A549 (cell line): ENCODE results near the gene PTPRG. TPM values are rescaled to one million over a fixed set of nuclear protein-coding genes. Genes with fewer than 3 reads are reported as not detected.

ENCODE experiments used
- ATAC-seq, 2 experiments: fragments of 200-7000 bp in 1 of 2; fragments of >200 bp in 1 of 2; cut with Nextera tagmentation in 1 of 2; cut with Tn5 transposase in 1 of 2; 3 replicates each; pipeline versions ENCODE4 v1.8.0 to v1.9.1; 2018 to 2020; ENCODE audit warnings: mild to moderate bottlenecking in 1 of 2, moderate library complexity in 1 of 2
- CTCF ChIA-PET: fragments of 300-600 bp; sonication (Branson Sonifier 250); formaldehyde crosslinking; extraction: SDS; loops from one replicate; lab custom pipeline; 2021; ENCODE audit warnings: antibody characterized with exemption, inconsistent platforms; lab: Yijun Ruan, JAX
- POLR2A ChIA-PET: fragments of 350-600 bp; formaldehyde crosslinking; extraction: SDS; loops from one replicate; lab custom pipeline; 2021; ENCODE audit warnings: antibody characterized with exemption, inconsistent platforms; lab: Yijun Ruan, JAX
- DNase-seq, 2 experiments: peaks; one replicate each; pipeline versions ENCODE4 v3.0.0 to v3.0.0-alpha.2; 2011 to 2016; ENCODE audit warnings: low read depth in 1 of 2, low spot score in 1 of 2
- FAIRE-seq: peaks from 2 replicates; lab custom pipeline; 2011; peaks lifted over from hg19 to GRCh38; lab: Jason Lieb, UNC
- H3K27ac ChIP-seq, 2 experiments: fragments of >200 bp; sonication (Bioruptor Twin); formaldehyde crosslinking; 3 replicates each; pipeline ENCODE4 v1.5.1; 2016 to 2017
- H3K4me1 ChIP-seq: fragments of >200 bp; sonication (Bioruptor Twin); formaldehyde crosslinking; 3 replicates; pipeline ENCODE4 v1.6.1; 2016
- H3K4me2 ChIP-seq: fragments of >200 bp; sonication (Bioruptor Twin); formaldehyde crosslinking; 3 replicates; pipeline ENCODE4 v1.6.1; 2016
- H3K4me3 ChIP-seq: fragments of >200 bp; sonication (Bioruptor Twin); formaldehyde crosslinking; 3 replicates; pipeline ENCODE4 v1.5.1; 2016
- H3K9me3 ChIP-seq: fragments of >200 bp; sonication (Bioruptor Twin); formaldehyde crosslinking; 3 replicates; pipeline ENCODE4 v1.6.1; 2016
- CHD4 ChIP-seq: fragments of 200-600 bp; sonication (generic); IDR thresholded peaks from 2 replicates; pipeline ENCODE4 v1.6.1; 2016; ENCODE audit warnings: antibody characterized with exemption, mild to moderate bottlenecking, borderline replicate concordance
- EHF ChIP-seq: fragments of 250-450 bp; sonication (Bioruptor Pico); IDR thresholded peaks from 2 replicates; pipeline ENCODE4 v1.5.0; 2020; ENCODE audit warnings: mild to moderate bottlenecking
- HOXA7 ChIP-seq: fragments of 250-450 bp; sonication (Bioruptor Pico); IDR thresholded peaks from 2 replicates; pipeline ENCODE4 v1.5.0; 2020; ENCODE audit warnings: mild to moderate bottlenecking, moderate library complexity
- HOXB13 ChIP-seq: fragments of 250-450 bp; sonication (Bioruptor Pico); IDR thresholded peaks from 2 replicates; pipeline ENCODE4 v1.5.0; 2020; ENCODE audit warnings: low read depth, mild to moderate bottlenecking, moderate library complexity
- JUN ChIP-seq, 2 experiments: fragments of >200 bp; sonication (Bioruptor Twin); formaldehyde crosslinking; IDR thresholded peaks; 2 replicates in 1 of 2; 3 replicates in 1 of 2; pipeline ENCODE4 v1.6.1; 2016 to 2017
- KDM5A ChIP-seq: fragments of 200-600 bp; sonication (generic); IDR thresholded peaks from 2 replicates; pipeline ENCODE4 v1.6.1; 2016; ENCODE audit warnings: antibody characterized with exemption, mild to moderate bottlenecking
- MAFK ChIP-seq: fragments of 450-650 bp; IDR thresholded peaks from 2 replicates; pipeline ENCODE4 v1.6.1; 2014; ENCODE audit not compliant: partially characterized antibody
- NPAS2 ChIP-seq: fragments of 250-450 bp; sonication (Bioruptor Pico); IDR thresholded peaks from 2 replicates; pipeline ENCODE4 v1.8.0; 2022; ENCODE audit warnings: mild to moderate bottlenecking, moderate library complexity, borderline replicate concordance
- NR3C1 ChIP-seq: fragments of >200 bp; sonication (Bioruptor Twin); formaldehyde crosslinking; IDR thresholded peaks from 3 replicates; pipeline ENCODE4 v1.6.1; 2017
- PHF8 ChIP-seq: fragments of 200-600 bp; sonication (generic); IDR thresholded peaks from 2 replicates; pipeline ENCODE4 v1.6.1; 2016; ENCODE audit warnings: low read depth, mild to moderate bottlenecking, antibody characterized with exemption, moderate library complexity, borderline replicate concordance
- RAD21 ChIP-seq, 2 experiments: fragments of >200 bp in 1 of 2; sonication (Bioruptor Twin) in 1 of 2; formaldehyde crosslinking in 1 of 2; IDR thresholded peaks in 1 of 2; conservative IDR thresholded peaks in 1 of 2; 2 replicates in 1 of 2; 3 replicates in 1 of 2; pipeline ENCODE4 v1.6.1; 2012 to 2018; ENCODE audit warnings: inconsistent platforms in 1 of 2
- RARB ChIP-seq: fragments of 250-450 bp; sonication (Bioruptor Pico); IDR thresholded peaks from 2 replicates; pipeline ENCODE4 v1.8.0; 2021; ENCODE audit warnings: mild to moderate bottlenecking, moderate library complexity
- RFX5 ChIP-seq: fragments of 450-650 bp; IDR thresholded peaks from 2 replicates; pipeline ENCODE4 v1.7.1; 2014; ENCODE audit warnings: antibody characterized with exemption, mild to moderate bottlenecking, moderate library complexity
- SREBF2 ChIP-seq: fragments of 450-650 bp; IDR thresholded peaks from 2 replicates; pipeline ENCODE4 v1.6.1; 2014; ENCODE audit warnings: mild to moderate bottlenecking, moderate library complexity
- ZC3H11A ChIP-seq: fragments of 450-650 bp; IDR thresholded peaks from 2 replicates; pipeline ENCODE4 v1.6.1; 2014; ENCODE audit warnings: antibody characterized with exemption, mild to moderate bottlenecking
- ZSCAN20 ChIP-seq: fragments of 250-450 bp; sonication (Bioruptor Pico); IDR thresholded peaks from 2 replicates; pipeline ENCODE4 v1.8.0; 2022; ENCODE audit warnings: mild to moderate bottlenecking, moderate library complexity
- WGBS: methylation state at CpG from one replicate; pipeline ENCODE4 v1.1.6; 2017; ENCODE audit errors: missing lambda C conversion rate; 5-methylcytosine and 5-hydroxymethylcytosine counted together
- polyA plus RNA-seq, 4 experiments: library from polyadenylated mRNA; depleted of rRNA in 3 of 4; stranded (reverse); fragments of >200 nt; fragmentation: RNase III in 1 of 4; extraction: RNeasy Plus Mini Kit Qiagen cat#74134 plus additional on column Dnase treatment in 1 of 4; gene quantifications; 2 replicates in 3 of 4; 3 replicates in 1 of 4; pipeline ENCODE4 v1.2.3, GENCODE V29; 2011 to 2017
- TF ChIP-seq, protein P1 (sequence below): IDR thresholded peaks from 2 replicates; pipeline ENCODE4 v1.6.1; 2012
- TF ChIP-seq, protein P2 (sequence below): fragments of >200 bp; sonication (Bioruptor Twin); formaldehyde crosslinking; IDR thresholded peaks from 3 replicates; pipeline ENCODE4 v1.6.1; 2016
- TF ChIP-seq, protein P3 (sequence below): IDR thresholded peaks from 2 replicates; pipeline ENCODE4 v1.6.1; 2012; ENCODE audit warnings: low read depth, borderline replicate concordance
- TF ChIP-seq, protein P4 (sequence below): fragments of 450-650 bp; IDR thresholded peaks from 2 replicates; pipeline ENCODE4 v1.6.1; 2014; ENCODE audit warnings: antibody characterized with exemption

The PTPRG gene
- polyA plus RNA-seq, 2 of the 4 experiments (the other 2 are of a cell fraction), result 4.5 to 4.8 TPM

DNA sequence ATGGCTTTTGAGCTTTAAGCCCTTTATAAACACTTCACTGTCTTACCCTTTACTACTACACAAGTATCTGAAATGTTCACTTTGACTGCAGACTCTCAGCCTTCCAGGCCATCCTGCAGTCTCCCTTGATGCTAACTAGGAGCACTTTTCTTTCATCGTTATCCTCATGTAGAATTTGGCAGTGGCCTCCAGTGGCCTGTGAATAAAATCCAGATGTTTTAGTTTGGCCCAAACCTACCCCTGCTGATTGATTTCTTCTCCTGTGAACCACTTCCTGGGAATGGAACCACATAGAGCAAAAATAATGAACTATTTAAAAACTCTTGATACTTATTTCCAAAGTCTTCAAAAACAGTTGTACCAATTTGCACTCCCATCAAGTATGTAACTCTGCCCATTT is 540.1 kb downstream of the PTPRG start:
- 55% methylated on average over 1 of the region's 1 CpG for WGBS
- no peaks in the 10 kb centered on the region for H3K4me1 ChIP-seq
- H3K27ac ChIP-seq, result no peak overlapping the region
- no peak overlapping the region for H3K4me2 ChIP-seq
- H3K4me3 ChIP-seq, result no peak overlapping the region
- CTCF ChIA-PET, result no interaction called here
- POLR2A ChIA-PET, result no interaction called here
- TF ChIP-seq, protein P1, sequence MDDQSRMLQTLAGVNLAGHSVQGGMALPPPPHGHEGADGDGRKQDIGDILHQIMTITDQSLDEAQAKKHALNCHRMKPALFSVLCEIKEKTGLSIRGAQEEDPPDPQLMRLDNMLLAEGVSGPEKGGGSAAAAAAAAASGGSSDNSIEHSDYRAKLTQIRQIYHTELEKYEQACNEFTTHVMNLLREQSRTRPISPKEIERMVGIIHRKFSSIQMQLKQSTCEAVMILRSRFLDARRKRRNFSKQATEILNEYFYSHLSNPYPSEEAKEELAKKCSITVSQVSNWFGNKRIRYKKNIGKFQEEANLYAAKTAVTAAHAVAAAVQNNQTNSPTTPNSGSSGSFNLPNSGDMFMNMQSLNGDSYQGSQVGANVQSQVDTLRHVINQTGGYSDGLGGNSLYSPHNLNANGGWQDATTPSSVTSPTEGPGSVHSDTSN, result no peak
- TF ChIP-seq, protein P2, sequence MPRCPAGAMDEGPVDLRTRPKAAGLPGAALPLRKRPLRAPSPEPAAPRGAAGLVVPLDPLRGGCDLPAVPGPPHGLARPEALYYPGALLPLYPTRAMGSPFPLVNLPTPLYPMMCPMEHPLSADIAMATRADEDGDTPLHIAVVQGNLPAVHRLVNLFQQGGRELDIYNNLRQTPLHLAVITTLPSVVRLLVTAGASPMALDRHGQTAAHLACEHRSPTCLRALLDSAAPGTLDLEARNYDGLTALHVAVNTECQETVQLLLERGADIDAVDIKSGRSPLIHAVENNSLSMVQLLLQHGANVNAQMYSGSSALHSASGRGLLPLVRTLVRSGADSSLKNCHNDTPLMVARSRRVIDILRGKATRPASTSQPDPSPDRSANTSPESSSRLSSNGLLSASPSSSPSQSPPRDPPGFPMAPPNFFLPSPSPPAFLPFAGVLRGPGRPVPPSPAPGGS, result no peak
- TF ChIP-seq HOXA7 (CRISPR knock-in tag), result no peak
- no peak for TF ChIP-seq JUN (IDR thresholded peaks at IDR 0.05)
- TF ChIP-seq SREBF2, result no peak
- TF ChIP-seq PHF8, result no peak
- no peak for TF ChIP-seq KDM5A
- no peak for TF ChIP-seq NPAS2 (CRISPR knock-in tag)
- no peak for TF ChIP-seq EHF (CRISPR knock-in tag)
- TF ChIP-seq, protein P3, sequence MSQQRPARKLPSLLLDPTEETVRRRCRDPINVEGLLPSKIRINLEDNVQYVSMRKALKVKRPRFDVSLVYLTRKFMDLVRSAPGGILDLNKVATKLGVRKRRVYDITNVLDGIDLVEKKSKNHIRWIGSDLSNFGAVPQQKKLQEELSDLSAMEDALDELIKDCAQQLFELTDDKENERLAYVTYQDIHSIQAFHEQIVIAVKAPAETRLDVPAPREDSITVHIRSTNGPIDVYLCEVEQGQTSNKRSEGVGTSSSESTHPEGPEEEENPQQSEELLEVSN, result no peak
- FAIRE-seq, result no peak
- ATAC-seq, result no peak
- H3K9me3 ChIP-seq, result no peaks in the 10 kb centered on the region
- no peak for DNase-seq

DNA sequence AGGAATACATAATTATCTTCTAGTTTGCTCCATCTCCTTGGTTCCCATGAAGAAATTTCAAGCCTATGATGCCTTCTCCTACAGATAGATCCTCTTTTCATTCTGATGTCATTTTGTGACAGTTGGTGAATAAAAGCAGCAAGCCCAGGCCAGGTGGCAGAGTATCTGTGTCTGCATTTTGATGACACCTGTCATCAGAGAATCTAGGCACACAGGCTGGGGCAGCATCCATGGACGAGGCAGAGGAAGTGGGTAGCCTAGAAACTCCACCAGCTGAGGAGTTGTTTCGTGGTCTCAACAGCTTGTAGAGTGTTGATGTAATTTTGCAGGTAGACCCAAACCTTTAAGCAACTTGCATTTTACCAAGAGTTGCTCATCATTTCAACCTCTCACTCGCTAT is 542.2 kb downstream of the PTPRG start:
- ChIA-PET CTCF (interaction anchor here (0.7 kb wide), 1 partner anchor 56 kb away, joined by 3 read pairs; no protein-coding TSS in a partner anchor), POLR2A (no interaction called here)
- H3K27ac ChIP-seq, result no peak overlapping the region
- no peaks in the 10 kb centered on the region for H3K4me1 ChIP-seq
- FAIRE-seq (no peak), ATAC-seq (no peak), DNase-seq (no peak)
- WGBS, result 14% methylated on average over 3 of the region's 3 CpGs
- no peak for TF ChIP-seq RAD21 (conservative IDR thresholded peaks at IDR 0.05 in 1 of 2, IDR thresholded peaks at IDR 0.05 in 1 of 2)
- TF ChIP-seq KDM5A, result no peak
- no peak for TF ChIP-seq NR3C1
- TF ChIP-seq ZSCAN20, result no peak
- no peak for TF ChIP-seq HOXB13 (CRISPR knock-in tag)
- TF ChIP-seq, protein P4, sequence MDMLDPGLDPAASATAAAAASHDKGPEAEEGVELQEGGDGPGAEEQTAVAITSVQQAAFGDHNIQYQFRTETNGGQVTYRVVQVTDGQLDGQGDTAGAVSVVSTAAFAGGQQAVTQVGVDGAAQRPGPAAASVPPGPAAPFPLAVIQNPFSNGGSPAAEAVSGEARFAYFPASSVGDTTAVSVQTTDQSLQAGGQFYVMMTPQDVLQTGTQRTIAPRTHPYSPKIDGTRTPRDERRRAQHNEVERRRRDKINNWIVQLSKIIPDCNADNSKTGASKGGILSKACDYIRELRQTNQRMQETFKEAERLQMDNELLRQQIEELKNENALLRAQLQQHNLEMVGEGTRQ, result no peak
- TF ChIP-seq CHD4, result no peak
- no peak for TF ChIP-seq ZC3H11A
- TF ChIP-seq RARB (CRISPR knock-in tag), result no peak
- no peak for TF ChIP-seq RFX5
- H3K9me3 ChIP-seq, result no peaks in the 10 kb centered on the region
- no peak overlapping the region for H3K4me3 ChIP-seq
- H3K4me2 ChIP-seq, result no peak overlapping the region

DNA sequence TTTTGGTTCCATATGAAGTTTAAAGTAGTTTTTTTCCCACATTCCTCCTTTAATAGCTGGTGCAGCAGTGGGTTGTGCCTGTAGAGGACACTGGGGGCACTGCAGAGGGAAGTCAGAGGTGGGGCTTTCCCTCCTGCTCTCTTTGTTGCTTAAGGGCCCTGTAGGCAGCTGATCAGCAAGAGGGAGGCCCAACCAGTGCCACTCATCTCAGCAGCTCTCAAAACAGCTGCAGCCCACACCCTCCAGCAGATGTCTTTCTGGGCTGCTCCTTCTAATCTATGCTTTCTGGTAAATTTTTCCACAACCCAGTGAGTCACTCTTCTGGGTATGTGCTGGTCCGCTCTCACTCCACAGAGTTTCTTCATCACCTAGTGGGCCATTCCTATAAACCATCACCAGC is 548.2 kb downstream of the PTPRG start:
- Histone ChIP-seq H3K27ac (no peak overlapping the region), H3K9me3 (no peaks in the 10 kb centered on the region), H3K4me3 (no peak overlapping the region), H3K4me2 (no peak overlapping the region), H3K4me1 (no peaks in the 10 kb centered on the region)
- DNase-seq, result no peak
- no peak for TF ChIP-seq RFX5
- no peak for TF ChIP-seq MAFK
- TF ChIP-seq SREBF2, result no peak
- no peak for TF ChIP-seq HOXA7 (CRISPR knock-in tag)
- TF ChIP-seq, protein P3, result no peak
- 64% methylated on average over 1 of the region's 1 CpG for WGBS
- POLR2A ChIA-PET, result no interaction called here
- no peak for ATAC-seq
- CTCF ChIA-PET, result no interaction called here
- no peak for FAIRE-seq
